HepG2 (cell line): Measurements from ENCODE around the gene CHAF1A. TPM values are rescaled to one million over a fixed set of nuclear protein-coding genes. Genes with fewer than 3 reads are reported as not detected.

Source experiments
- CREB1 ChIP-seq, 2 experiments: fragments of 450-650 bp in 1 of 2; IDR thresholded peaks; 2 replicates each; pipeline ENCODE4 v1.6.1; 2016 to 2017; ENCODE audit warnings: control low read depth in 1 of 2, mild to moderate bottlenecking in 1 of 2, missing compliant biosample characterization in 1 of 2, missing genetic modification characterization in 1 of 2
- DNMT1 ChIP-seq: sonication (generic); formaldehyde crosslinking; IDR thresholded peaks from 2 replicates; pipeline ENCODE4 v1.5.1; 2020; ENCODE audit warnings: mild to moderate bottlenecking, missing genetic modification reagents
- EHMT2 ChIP-seq: fragments of 200-600 bp; sonication (generic); IDR thresholded peaks from 2 replicates; pipeline ENCODE4 v1.7.0; 2017; ENCODE audit warnings: antibody characterized with exemption, low read depth, low read length, borderline replicate concordance
- MEF2D ChIP-seq: sonication (generic); formaldehyde crosslinking; IDR thresholded peaks from 2 replicates; pipeline ENCODE4 v1.5.1; 2020; ENCODE audit warnings: mild to moderate bottlenecking, missing genetic modification reagents
- MYC ChIP-seq: sonication (generic); formaldehyde crosslinking; IDR thresholded peaks from 2 replicates; pipeline ENCODE4 v1.9.0; 2021; ENCODE audit warnings: missing genetic modification reagents, borderline replicate concordance
- NFKBIZ ChIP-seq: IDR thresholded peaks from 2 replicates; pipeline ENCODE4 v1.6.1; 2018; ENCODE audit warnings: missing genetic modification reagents, missing compliant biosample characterization
- RFX3 ChIP-seq: IDR thresholded peaks from 2 replicates; pipeline ENCODE4 v1.6.1; 2016; ENCODE audit warnings: missing biosample characterization, missing genetic modification reagents
- SETDB1 ChIP-seq: sonication (generic); formaldehyde crosslinking; IDR thresholded peaks from 2 replicates; pipeline ENCODE4 v1.5.1; 2020; ENCODE audit warnings: missing genetic modification reagents, mild to moderate bottlenecking, borderline replicate concordance
- SKI ChIP-seq: fragments of 450-650 bp; IDR thresholded peaks from one replicate; pipeline ENCODE4 v1.6.1; 2018; ENCODE audit warnings: mild to moderate bottlenecking; ENCODE audit not compliant: partially characterized antibody
- SMYD3 ChIP-seq: sonication (generic); formaldehyde crosslinking; IDR thresholded peaks from 2 replicates; pipeline ENCODE4 v1.8.1; 2023; ENCODE audit warnings: mild to moderate bottlenecking, missing genetic modification reagents
- TRIM24 ChIP-seq: sonication (generic); formaldehyde crosslinking; IDR thresholded peaks from 2 replicates; pipeline ENCODE4 v1.8.0; 2022; ENCODE audit warnings: mild to moderate bottlenecking, missing genetic modification reagents
- ZNF292 ChIP-seq: sonication (generic); formaldehyde crosslinking; IDR thresholded peaks from 2 replicates; pipeline ENCODE4 v1.8.1; 2022; ENCODE audit warnings: mild to moderate bottlenecking, low read depth, missing genetic modification reagents, borderline replicate concordance
- ZNF543 ChIP-seq: sonication (generic); formaldehyde crosslinking; IDR thresholded peaks from 2 replicates; pipeline ENCODE4 v1.4.0; 2020; ENCODE audit warnings: mild to moderate bottlenecking, missing genetic modification reagents
- ZNF660 ChIP-seq: sonication (generic); formaldehyde crosslinking; IDR thresholded peaks from 2 replicates; pipeline ENCODE4 v1.5.1; 2020; ENCODE audit warnings: mild to moderate bottlenecking, low read depth, missing genetic modification reagents, borderline replicate concordance
- ZNF670 ChIP-seq: sonication (generic); formaldehyde crosslinking; IDR thresholded peaks from 2 replicates; pipeline ENCODE4 v1.8.0; 2022; ENCODE audit warnings: mild to moderate bottlenecking, missing genetic modification reagents, borderline replicate concordance
- ZSCAN29 ChIP-seq: sonication (generic); formaldehyde crosslinking; conservative IDR thresholded peaks from 2 replicates; pipeline ENCODE4 v1.4.0; 2020; ENCODE audit warnings: mild to moderate bottlenecking, missing genetic modification reagents
- polyA plus RNA-seq, 8 experiments: library from polyadenylated mRNA; depleted of rRNA in 3 of 8; stranded (reverse) in 7 of 8; unstranded in 1 of 8; fragments of >200 nt; fragmentation: Illumina TruSeq in 4 of 8; extraction: Trizol in 4 of 8; gene quantifications; 2 replicates each; pipeline versions ENCODE4 v1.2.1 to v1.2.3, GENCODE V29; 2011 to 2016; ENCODE audit warnings: low read depth in 4 of 8, missing spikeins in 1 of 8, mixed read lengths in 1 of 8; ENCODE audit not compliant: insufficient read depth in 1 of 8
- total RNA-seq, 5 experiments: library from RNA; depleted of rRNA; stranded (reverse); fragments of >200 nt; fragmentation: Illumina TruSeq; extraction: Trizol; gene quantifications; 2 replicates each; pipeline ENCODE4 v1.2.3, GENCODE V29; 2016; ENCODE audit warnings: low read depth in 1 of 5
- TF ChIP-seq, protein P1 (sequence below): sonication (generic); formaldehyde crosslinking; IDR thresholded peaks from 2 replicates; pipeline ENCODE4 v1.4.0; 2020; ENCODE audit warnings: low read depth, missing genetic modification reagents
- TF ChIP-seq, protein P2 (sequence below): IDR thresholded peaks from 2 replicates; pipeline ENCODE4 v1.6.1; 2016; ENCODE audit warnings: missing compliant biosample characterization, missing genetic modification reagents, borderline replicate concordance
- TF ChIP-seq, protein P3 (sequence below): sonication (generic); formaldehyde crosslinking; IDR thresholded peaks from 2 replicates; pipeline ENCODE4 v1.5.0; 2020; ENCODE audit warnings: mild to moderate bottlenecking, missing genetic modification reagents, borderline replicate concordance

CHAF1A gene
- total and polyA plus RNA-seq, 2 of the 13 experiments (the other 11 are each of a cell fraction or from before 2014, with no cell fraction given), result 11.0 to 34.8 TPM

DNA sequence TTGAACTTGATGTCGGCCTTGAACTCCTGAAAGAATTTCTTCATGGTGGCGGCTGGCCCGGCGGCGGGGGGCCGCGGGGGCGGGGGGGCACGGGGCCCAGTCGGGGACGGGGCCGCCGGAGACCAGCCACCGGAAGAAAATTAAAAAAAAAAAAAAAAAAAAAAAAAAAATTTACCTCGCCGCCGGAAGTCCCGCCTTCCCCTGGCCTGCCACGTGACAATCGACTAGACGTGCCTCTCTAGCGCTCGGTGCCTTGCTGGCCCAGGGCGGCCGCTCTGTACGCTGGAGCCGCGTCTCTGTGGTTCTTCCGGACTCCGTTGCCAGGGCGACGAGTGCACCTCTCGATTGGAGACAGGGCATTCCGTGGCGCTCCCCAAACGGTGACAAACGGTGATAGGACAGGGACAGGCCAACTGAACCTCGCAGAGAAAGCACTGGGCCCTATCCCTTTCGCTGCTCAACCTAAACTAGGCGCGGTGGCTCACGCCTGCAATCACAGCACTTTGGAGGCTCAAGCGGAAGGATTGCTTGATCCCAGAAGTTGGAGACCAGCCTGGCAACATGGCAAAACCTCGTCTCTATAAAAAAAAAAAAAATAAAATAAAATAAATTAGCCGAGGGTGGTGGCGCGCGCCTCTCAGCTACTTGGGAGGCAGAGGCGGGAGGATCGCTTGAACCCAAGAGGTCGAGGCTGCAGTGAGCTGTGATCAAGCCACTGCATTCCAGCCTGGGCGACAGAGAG lies 55.4 kb downstream of the CHAF1A start, which contains the start of gene UBXN6 (continued):
- TF ChIP-seq, protein P1, sequence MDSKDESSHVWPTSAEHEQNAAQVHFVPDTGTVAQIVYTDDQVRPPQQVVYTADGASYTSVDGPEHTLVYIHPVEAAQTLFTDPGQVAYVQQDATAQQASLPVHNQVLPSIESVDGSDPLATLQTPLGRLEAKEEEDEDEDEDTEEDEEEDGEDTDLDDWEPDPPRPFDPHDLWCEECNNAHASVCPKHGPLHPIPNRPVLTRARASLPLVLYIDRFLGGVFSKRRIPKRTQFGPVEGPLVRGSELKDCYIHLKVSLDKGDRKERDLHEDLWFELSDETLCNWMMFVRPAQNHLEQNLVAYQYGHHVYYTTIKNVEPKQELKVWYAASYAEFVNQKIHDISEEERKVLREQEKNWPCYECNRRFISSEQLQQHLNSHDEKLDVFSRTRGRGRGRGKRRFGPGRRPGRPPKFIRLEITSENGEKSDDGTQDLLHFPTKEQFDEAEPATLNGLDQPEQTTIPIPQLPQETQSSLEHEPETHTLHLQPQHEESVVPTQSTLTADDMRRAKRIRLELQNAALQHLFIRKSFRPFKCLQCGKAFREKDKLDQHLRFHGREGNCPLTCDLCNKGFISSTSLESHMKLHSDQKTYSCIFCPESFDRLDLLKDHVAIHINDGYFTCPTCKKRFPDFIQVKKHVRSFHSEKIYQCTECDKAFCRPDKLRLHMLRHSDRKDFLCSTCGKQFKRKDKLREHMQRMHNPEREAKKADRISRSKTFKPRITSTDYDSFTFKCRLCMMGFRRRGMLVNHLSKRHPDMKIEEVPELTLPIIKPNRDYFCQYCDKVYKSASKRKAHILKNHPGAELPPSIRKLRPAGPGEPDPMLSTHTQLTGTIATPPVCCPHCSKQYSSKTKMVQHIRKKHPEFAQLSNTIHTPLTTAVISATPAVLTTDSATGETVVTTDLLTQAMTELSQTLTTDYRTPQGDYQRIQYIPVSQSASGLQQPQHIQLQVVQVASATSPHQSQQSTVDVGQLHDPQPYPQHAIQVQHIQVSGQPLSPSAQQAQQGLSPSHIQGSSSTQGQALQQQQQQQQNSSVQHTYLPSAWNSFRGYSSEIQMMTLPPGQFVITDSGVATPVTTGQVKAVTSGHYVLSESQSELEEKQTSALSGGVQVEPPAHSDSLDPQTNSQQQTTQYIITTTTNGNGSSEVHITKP (CRISPR knock-in tag), result 0 out of 2 replicates have a peak, but pooled peaks have one; percentile 19
- TF ChIP-seq TRIM24 (CRISPR knock-in tag), result no peak
- TF ChIP-seq CREB1 (IDR thresholded peaks at IDR 0.05), result peak; percentile 59
- no peak for TF ChIP-seq CREB1 (CRISPR knock-in tag; IDR thresholded peaks at IDR 0.05)
- TF ChIP-seq DNMT1, result no peak
- TF ChIP-seq ZSCAN29 (CRISPR knock-in tag), result no peak
- TF ChIP-seq MYC (CRISPR knock-in tag), result peak; percentile 83
- no peak for TF ChIP-seq EHMT2
- TF ChIP-seq SMYD3 (CRISPR knock-in tag), result no peak
- TF ChIP-seq ZNF543, result no peak
- TF ChIP-seq MEF2D (CRISPR knock-in tag), result peak; percentile 65; the same call in 1 of the 2 replicates
- no peak for TF ChIP-seq SETDB1 (CRISPR knock-in tag)
- TF ChIP-seq ZNF292 (CRISPR knock-in tag), result no peak
- TF ChIP-seq RFX3 (CRISPR knock-in tag), result peak; percentile 95
- TF ChIP-seq, protein P2, sequence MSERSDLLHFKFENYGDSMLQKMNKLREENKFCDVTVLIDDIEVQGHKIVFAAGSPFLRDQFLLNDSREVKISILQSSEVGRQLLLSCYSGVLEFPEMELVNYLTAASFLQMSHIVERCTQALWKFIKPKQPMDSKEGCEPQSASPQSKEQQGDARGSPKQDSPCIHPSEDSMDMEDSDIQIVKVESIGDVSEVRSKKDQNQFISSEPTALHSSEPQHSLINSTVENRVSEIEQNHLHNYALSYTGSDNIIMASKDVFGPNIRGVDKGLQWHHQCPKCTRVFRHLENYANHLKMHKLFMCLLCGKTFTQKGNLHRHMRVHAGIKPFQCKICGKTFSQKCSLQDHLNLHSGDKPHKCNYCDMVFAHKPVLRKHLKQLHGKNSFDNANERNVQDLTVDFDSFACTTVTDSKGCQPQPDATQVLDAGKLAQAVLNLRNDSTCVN (CRISPR knock-in tag), result peak; percentile 12; the same call in 1 of the 2 replicates
- TF ChIP-seq, protein P3, sequence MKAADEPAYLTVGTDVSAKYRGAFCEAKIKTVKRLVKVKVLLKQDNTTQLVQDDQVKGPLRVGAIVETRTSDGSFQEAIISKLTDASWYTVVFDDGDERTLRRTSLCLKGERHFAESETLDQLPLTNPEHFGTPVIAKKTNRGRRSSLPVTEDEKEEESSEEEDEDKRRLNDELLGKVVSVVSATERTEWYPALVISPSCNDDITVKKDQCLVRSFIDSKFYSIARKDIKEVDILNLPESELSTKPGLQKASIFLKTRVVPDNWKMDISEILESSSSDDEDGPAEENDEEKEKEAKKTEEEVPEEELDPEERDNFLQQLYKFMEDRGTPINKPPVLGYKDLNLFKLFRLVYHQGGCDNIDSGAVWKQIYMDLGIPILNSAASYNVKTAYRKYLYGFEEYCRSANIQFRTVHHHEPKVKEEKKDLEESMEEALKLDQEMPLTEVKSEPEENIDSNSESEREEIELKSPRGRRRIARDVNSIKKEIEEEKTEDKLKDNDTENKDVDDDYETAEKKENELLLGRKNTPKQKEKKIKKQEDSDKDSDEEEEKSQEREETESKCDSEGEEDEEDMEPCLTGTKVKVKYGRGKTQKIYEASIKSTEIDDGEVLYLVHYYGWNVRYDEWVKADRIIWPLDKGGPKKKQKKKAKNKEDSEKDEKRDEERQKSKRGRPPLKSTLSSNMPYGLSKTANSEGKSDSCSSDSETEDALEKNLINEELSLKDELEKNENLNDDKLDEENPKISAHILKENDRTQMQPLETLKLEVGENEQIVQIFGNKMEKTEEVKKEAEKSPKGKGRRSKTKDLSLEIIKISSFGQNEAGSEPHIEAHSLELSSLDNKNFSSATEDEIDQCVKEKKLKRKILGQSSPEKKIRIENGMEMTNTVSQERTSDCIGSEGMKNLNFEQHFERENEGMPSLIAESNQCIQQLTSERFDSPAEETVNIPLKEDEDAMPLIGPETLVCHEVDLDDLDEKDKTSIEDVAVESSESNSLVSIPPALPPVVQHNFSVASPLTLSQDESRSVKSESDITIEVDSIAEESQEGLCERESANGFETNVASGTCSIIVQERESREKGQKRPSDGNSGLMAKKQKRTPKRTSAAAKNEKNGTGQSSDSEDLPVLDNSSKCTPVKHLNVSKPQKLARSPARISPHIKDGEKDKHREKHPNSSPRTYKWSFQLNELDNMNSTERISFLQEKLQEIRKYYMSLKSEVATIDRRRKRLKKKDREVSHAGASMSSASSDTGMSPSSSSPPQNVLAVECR (CRISPR knock-in tag), result peak; percentile 90
- TF ChIP-seq SKI, result peak; percentile 11
- TF ChIP-seq ZNF660 (CRISPR knock-in tag), result no peak
- no peak for TF ChIP-seq NFKBIZ
- TF ChIP-seq ZNF670 (CRISPR knock-in tag), result no peak
